HG03575 (cell line): Measurements from ENCODE around the gene ACOXL.

ENCODE experiments used
- ATAC-seq: cut with Tn5 transposase; IDR thresholded peaks from one replicate; pipeline ENCODE4 v1.9.1; 2021; ENCODE audit not compliant: unreplicated experiment, insufficient number of reproducible peaks, low FRiP score; ENCODE audit errors: extremely low read depth

The ACOXL gene

DNA sequence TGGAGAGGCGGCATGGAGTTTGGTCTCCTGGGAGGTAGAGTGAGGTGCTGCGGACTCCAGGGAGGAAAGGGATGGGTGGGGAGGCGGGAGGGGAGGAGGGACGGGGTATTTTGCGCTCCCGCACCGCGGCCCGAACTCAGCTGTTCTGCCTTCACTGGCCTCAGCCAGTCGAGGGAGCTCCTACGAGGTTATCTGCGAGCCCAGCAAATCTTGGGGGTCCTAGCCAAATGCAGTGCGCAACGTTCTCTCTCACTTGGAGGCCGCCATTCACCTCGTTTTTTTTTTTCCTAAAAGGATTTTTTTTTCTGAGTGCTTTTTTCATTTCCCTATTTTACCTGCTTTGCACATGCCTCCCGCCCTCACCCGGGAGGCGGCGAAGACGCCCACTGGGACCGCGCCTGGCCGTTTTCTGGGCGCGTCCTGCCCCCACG, 387.5 kb downstream of the ACOXL start:
- ATAC-seq, result no peak

DNA sequence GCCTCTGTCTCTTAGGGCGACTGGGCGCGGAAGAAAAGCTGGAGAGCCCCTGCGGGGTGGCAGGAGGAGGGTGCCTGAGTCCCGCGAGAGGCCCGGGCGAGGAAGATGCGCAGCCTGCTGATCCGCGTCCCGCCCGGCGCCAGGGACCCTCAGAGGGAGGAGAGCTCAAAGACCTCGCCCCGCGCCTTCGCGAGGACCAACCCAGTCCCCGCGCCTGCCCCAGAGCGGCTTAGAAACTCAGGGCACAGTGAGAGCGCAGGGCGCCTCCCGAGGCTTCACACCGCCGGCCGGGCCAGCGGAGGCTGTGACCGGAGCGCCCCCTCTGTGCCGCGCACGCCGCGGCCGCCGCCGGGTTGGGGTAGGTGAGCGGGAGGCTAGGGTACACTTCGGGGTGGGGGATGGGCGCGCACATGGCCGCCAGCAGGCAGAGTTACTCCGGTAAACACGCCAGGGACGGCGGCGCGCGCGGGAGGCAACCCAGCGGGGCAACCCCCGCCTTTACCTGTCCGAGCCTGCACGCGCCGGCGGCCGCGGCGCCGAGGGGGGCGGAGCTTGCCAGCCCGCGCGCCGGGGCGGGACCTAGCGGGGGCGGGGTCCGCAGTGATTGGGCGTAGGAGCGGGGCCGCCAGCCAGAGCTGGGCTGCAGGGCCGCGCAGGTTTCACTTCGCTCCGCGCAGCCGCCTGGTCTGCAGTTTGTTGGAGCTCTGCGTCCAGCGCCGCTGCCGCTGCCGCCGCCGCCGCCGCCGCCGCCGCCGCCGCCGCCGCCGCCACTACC, 388.1 kb downstream of the ACOXL start, which contains the start of gene BCL2L11:
Gene BCL2L11, plus strand, starts transcription at position 662 of the 775 bp plus-strand sequence. CDS start 2,832 bp downstream, outside the sequence.
- ATAC-seq, result no peak

GRCh38 chr2:111121028-111121827, 388.9 kb downstream of the ACOXL start:
- no peak for ATAC-seq

- no peak for ATAC-seq
Measured at GRCh38 chr2:111121828-111122630, 389.7 kb downstream of the ACOXL start.

DNA sequence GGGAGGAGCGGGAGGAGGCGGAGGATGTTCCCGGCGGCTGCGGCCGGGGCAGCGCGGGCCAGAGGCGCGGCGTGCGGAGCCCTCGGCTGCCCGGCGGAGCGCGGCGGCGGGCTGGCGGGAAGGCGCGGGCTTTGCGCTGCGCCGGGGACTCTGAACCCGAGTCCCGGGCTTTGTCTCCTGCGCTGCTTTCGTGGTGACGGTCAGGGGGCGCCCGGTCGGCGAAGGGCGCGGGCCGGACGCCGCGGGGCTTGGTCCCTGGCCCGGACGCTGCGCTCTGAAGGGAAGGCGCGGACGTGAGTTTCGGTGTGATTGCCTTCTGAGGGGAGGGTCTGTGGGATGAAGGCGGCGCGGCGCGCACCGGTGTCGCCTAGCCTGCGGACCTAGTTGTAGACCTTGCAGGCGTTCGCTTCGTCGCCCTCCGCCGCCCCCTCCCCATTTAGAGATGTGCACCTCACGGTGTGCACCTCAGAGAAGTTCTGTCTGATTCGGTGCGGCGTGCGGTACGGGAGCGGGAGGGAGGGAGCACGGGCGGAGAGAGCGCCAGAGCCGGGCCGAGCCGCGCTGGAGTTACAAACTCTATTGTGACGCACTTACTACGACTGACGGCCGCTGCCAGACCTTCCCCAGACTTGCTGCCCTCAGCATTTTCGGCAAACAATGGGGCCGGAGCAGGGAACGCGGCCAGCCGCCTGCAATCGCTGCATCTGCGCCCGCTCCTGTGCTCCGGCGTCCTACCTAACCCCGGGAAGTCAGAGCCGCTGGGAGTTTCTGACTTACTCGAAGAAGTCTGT, 390.5 kb downstream of the ACOXL start:
- no peak for ATAC-seq

DNA sequence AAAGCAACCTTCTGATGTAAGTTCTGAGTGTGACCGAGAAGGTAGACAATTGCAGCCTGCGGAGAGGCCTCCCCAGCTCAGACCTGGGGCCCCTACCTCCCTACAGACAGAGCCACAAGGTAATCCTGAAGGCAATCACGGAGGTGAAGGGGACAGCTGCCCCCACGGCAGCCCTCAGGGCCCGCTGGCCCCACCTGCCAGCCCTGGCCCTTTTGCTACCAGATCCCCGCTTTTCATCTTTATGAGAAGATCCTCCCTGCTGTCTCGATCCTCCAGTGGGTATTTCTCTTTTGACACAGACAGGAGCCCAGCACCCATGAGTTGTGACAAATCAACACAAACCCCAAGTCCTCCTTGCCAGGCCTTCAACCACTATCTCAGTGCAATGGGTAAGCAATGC, 391.4 kb downstream of the ACOXL start:
- ATAC-seq, result no peak

- ATAC-seq, result no peak
Measured at GRCh38 chr2:111126581-111126980, 394.2 kb downstream of the ACOXL start.

DNA sequence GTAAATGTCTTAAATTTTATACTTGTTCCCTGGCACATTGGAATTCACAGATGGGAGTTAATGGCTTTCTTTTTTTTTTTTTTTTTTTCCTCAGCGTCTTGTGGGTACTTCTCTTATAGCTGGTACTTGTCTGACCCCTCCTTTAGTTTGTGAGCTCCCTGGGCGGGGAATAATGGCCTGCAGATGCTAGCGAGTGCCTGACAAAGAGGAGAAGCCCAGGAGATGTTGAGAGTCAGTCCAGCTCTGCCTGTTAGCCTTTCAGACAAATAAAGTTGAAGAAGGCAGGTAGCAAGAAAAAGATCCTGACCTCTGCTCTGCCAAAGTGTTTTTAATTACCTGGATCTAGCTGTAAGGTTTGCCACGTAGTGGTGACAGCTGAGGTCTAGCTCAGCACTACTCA, 395.0 kb downstream of the ACOXL start:
- ATAC-seq, result no peak

GRCh38 chr2:111128096-111128495, 395.7 kb downstream of the ACOXL start:
- no peak for ATAC-seq

DNA sequence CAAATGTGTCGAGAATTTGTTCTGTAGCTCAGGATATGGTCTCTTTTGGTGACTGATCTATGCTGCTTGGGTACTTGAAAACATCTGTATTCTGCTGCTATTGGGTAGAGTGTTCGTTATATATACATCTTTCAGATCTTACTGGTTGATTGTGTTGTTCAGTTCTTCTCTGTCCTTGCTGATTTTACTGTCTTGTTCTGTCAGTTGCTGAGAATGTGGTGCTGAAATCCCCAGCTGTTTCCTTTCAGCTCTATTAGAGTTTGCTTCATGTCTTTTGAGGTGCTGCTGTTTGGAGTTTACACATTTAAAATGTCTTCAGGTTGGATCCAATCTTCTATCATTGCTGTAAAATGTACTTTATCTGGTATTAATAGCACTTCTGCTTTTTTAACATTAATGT, 401.2 kb downstream of the ACOXL start:
- no peak for ATAC-seq

GRCh38 chr2:111134055-111134454, 401.7 kb downstream of the ACOXL start:
- no peak for ATAC-seq

DNA sequence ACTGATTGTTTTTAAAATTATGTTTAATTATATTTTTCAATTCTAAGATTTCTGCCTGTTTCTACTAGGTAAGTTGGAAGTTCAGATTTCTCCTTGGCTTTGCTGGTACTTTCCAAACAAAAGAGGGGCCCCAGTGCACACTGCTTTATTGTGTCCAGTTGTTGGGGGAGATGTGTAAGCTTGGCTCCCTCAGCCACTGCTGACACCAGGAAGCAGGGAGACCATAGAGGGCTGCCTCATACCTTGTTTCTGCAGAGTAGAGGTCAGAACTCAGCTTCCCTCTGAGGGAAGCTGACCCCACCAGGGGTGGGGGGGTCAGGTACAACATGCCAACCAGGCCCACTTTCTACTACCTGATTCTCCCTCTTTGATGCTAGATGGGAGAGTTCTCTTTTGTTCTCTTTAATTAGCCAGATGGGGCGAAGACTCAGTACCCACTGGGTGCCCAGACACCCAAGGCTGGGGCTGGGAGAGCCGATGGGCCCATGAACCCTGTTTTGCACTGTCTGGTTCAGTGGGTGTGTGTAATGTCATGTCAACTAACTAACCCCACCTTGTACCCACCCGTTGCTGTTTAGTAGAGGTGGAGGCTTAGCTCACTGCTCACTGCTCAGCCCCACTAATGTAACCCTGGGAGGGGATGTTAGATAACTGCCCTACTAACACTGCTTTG, 403.0 kb downstream of the ACOXL start:
- no peak for ATAC-seq

- no peak for ATAC-seq
Measured at GRCh38 chr2:111135910-111136297, 403.5 kb downstream of the ACOXL start.

DNA sequence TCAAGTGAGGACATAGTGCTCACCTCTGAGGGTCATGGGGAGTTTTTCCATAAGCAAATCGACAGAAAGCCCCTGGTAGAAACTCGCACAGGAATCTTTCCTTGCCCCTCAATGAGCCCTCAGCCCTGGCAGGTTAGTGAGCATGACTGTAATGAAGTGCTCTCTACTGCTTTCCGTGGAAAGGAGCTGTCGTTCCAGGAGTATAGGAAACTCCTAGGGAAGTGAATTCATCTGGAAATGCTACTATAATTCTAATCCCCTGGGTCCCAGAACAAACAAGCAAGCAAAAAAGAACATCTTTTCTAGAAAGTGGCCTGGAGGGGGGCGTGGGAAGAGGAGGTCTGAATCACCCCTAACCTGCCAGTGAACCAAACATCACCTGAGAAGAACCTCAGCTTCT, 406.5 kb downstream of the ACOXL start:
- no peak for ATAC-seq

- no peak for ATAC-seq
Measured at GRCh38 chr2:111139637-111140317, 407.4 kb downstream of the ACOXL start.

DNA sequence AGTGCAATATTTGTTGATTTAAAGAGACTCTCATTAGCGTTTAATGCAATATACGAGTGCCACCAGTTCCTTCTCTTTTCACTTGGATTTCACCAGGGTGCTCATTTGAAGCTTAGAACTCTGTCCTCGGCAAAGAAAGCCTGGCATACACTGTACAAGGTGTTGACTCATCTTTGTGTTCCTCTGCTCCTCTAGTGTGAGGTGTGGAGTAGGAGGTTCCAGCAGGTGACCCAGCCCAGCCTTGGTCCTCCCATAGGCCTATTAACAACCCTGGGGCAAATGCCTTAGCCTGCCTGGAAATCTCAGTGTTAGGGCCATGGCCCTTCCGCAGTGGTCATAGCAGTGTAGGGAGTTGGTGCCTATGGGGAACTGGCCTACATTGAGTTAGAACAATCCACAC, 408.4 kb downstream of the ACOXL start:
- ATAC-seq, result no peak

- ATAC-seq, result no peak
Measured at GRCh38 chr2:111142101-111142500, 409.7 kb downstream of the ACOXL start.
